Measurements from ENCODE around the gene BMP5. TPM values are rescaled to one million over a fixed set of nuclear protein-coding genes. Genes with fewer than 3 reads are reported as not detected.

The BMP5 gene
- total RNA-seq, 1 donor from 2014 or later = 0.50 TPM

- no peaks in the 10 kb centered on the region for H3K36me3 ChIP-seq (ENCODE audit: insufficient read depth, low read length)
- DNase-seq (ENCODE audit: low read depth) = no peak
- no peaks in the 10 kb centered on the region for H3K4me1 ChIP-seq (ENCODE audit: insufficient read depth, low read length)
- H3K4me2 ChIP-seq (ENCODE audit: low read length) = no peak overlapping the region
- H3K27me3 ChIP-seq (ENCODE audit: insufficient read depth, low read length) = no peaks in the 10 kb centered on the region
- no peak overlapping the region for H3K27ac ChIP-seq (ENCODE audit: low read depth, low read length)
- no peak overlapping the region for H3K27ac Mint-ChIP-seq (ENCODE audit: unreplicated experiment)
- TF ChIP-seq EZH2 (IDR thresholded peaks at IDR 0.05; ENCODE audit: insufficient read depth, low read length) (no peak), CTCF (IDR thresholded peaks at IDR 0.05; ENCODE audit: insufficient read depth, low read depth, low read length) (no peak)
- no peaks in the 10 kb centered on the region for H3K36me3 Mint-ChIP-seq (ENCODE audit: low read depth, unreplicated experiment)
- no peak overlapping the region for H3K4me3 Mint-ChIP-seq (ENCODE audit: unreplicated experiment)
- H3K4me1 Mint-ChIP-seq (ENCODE audit: low read depth, unreplicated experiment) = peaks cover 17% of the 10 kb centered on the region
- H3K9me3 ChIP-seq (ENCODE audit: insufficient read depth, low read depth, low read length) = no peaks in the 10 kb centered on the region
- no peak overlapping the region for H2AFZ ChIP-seq (ENCODE audit: low read depth, low read length)
- FAIRE-seq = no peak
- H3K4me3 ChIP-seq (ENCODE audit: insufficient read depth, low read depth, low read length) = no peak overlapping the region
- no peak overlapping the region for H3K9ac ChIP-seq (ENCODE audit: low read length)
- H3K9me3 Mint-ChIP-seq (ENCODE audit: unreplicated experiment) = no peaks in the 10 kb centered on the region
- H4K20me1 ChIP-seq (ENCODE audit: insufficient read depth, low read length) = no peaks in the 10 kb centered on the region
- no peaks in the 10 kb centered on the region for H3K27me3 Mint-ChIP-seq (ENCODE audit: low read depth, unreplicated experiment)
- H3K79me2 ChIP-seq (ENCODE audit: insufficient read depth, low read length) = no peaks in the 10 kb centered on the region
Observed at GRCh38 chr6:55826941-55827340, 48.4 kb downstream of the BMP5 start.

GRCh38 chr6:55825402-55826051, 49.9 kb downstream of the BMP5 start:
- no peak overlapping the region for H3K4me3 ChIP-seq (ENCODE audit: insufficient read depth, low read depth, low read length)
- H3K9ac ChIP-seq (ENCODE audit: low read length) = no peak overlapping the region
- peak overlapping the region; percentile 10 for H3K27ac Mint-ChIP-seq (ENCODE audit: unreplicated experiment)
- TF ChIP-seq EZH2 (IDR thresholded peaks at IDR 0.05; ENCODE audit: insufficient read depth, low read length) (no peak), CTCF (IDR thresholded peaks at IDR 0.05; ENCODE audit: insufficient read depth, low read depth, low read length) (no peak)
- no peaks in the 10 kb centered on the region for H3K4me1 ChIP-seq (ENCODE audit: insufficient read depth, low read length)
- H3K9me3 ChIP-seq (ENCODE audit: insufficient read depth, low read depth, low read length) = no peaks in the 10 kb centered on the region
- H3K27me3 Mint-ChIP-seq (ENCODE audit: low read depth, unreplicated experiment) = no peaks in the 10 kb centered on the region
- H3K36me3 ChIP-seq (ENCODE audit: insufficient read depth, low read length) = no peaks in the 10 kb centered on the region
- no peaks in the 10 kb centered on the region for H4K20me1 ChIP-seq (ENCODE audit: insufficient read depth, low read length)
- no peak overlapping the region for H3K27ac ChIP-seq (ENCODE audit: low read depth, low read length)
- no peaks in the 10 kb centered on the region for H3K27me3 ChIP-seq (ENCODE audit: insufficient read depth, low read length)
- DNase-seq (ENCODE audit: low read depth) = peak; percentile 87
- no peaks in the 10 kb centered on the region for H3K36me3 Mint-ChIP-seq (ENCODE audit: low read depth, unreplicated experiment)
- FAIRE-seq = no peak
- peaks cover 17% of the 10 kb centered on the region for H3K4me1 Mint-ChIP-seq (ENCODE audit: low read depth, unreplicated experiment)
- H3K79me2 ChIP-seq (ENCODE audit: insufficient read depth, low read length) = no peaks in the 10 kb centered on the region
- H2AFZ ChIP-seq (ENCODE audit: low read depth, low read length) = no peak overlapping the region
- peak overlapping the region; percentile 10 for H3K4me2 ChIP-seq (ENCODE audit: low read length)
- H3K9me3 Mint-ChIP-seq (ENCODE audit: unreplicated experiment) = no peaks in the 10 kb centered on the region
- H3K4me3 Mint-ChIP-seq (ENCODE audit: unreplicated experiment) = no peak overlapping the region

- Mint-ChIP-seq H3K4me1 (ENCODE audit: low read depth, unreplicated experiment) (peaks cover 14% of the 10 kb centered on the region), H3K4me3 (ENCODE audit: unreplicated experiment) (no peak overlapping the region), H3K36me3 (ENCODE audit: low read depth, unreplicated experiment) (no peaks in the 10 kb centered on the region), H3K27ac (ENCODE audit: unreplicated experiment) (no peak overlapping the region), H3K9me3 (ENCODE audit: unreplicated experiment) (no peaks in the 10 kb centered on the region), H3K27me3 (ENCODE audit: low read depth, unreplicated experiment) (no peaks in the 10 kb centered on the region)
- Histone ChIP-seq H3K4me1 (ENCODE audit: insufficient read depth, low read length) (no peaks in the 10 kb centered on the region), H3K9me3 (ENCODE audit: insufficient read depth, low read depth, low read length) (no peaks in the 10 kb centered on the region), H3K4me3 (ENCODE audit: insufficient read depth, low read depth, low read length) (no peak overlapping the region), H2AFZ (ENCODE audit: low read depth, low read length) (no peak overlapping the region), H3K9ac (ENCODE audit: low read length) (no peak overlapping the region), H3K36me3 (ENCODE audit: insufficient read depth, low read length) (no peaks in the 10 kb centered on the region), H3K27ac (ENCODE audit: low read depth, low read length) (no peak overlapping the region), H4K20me1 (ENCODE audit: insufficient read depth, low read length) (no peaks in the 10 kb centered on the region), H3K79me2 (ENCODE audit: insufficient read depth, low read length) (no peaks in the 10 kb centered on the region), H3K27me3 (ENCODE audit: insufficient read depth, low read length) (no peaks in the 10 kb centered on the region), H3K4me2 (ENCODE audit: low read length) (no peak overlapping the region)
- DNase-seq (ENCODE audit: low read depth) (peak; percentile 59), FAIRE-seq (no peak)
- TF ChIP-seq CTCF (IDR thresholded peaks at IDR 0.05; ENCODE audit: insufficient read depth, low read depth, low read length) = no peak
- no peak for TF ChIP-seq EZH2 (IDR thresholded peaks at IDR 0.05; ENCODE audit: insufficient read depth, low read length)
Observed at GRCh38 chr6:55822815-55823214, 52.6 kb downstream of the BMP5 start.
